Kidney (tissue), 14 donors: ENCODE measurements around the gene MATN1. TPM values are rescaled to one million over a fixed set of nuclear protein-coding genes. Genes with fewer than 3 reads are reported as not detected.
A peak's percentile ranks its signal among the peaks of the same experiment; 100 is the strongest.

ENCODE experiments used
- DNase-seq, 5 donors: peaks; one replicate each; pipeline ENCODE4 v3.0.0-alpha.2; 2013 to 2020
- FAIRE-seq: peaks from 2 replicates; lab custom pipeline; 2012; peaks lifted over from hg19 to GRCh38; lab: Jason Lieb, UNC
- H3K27ac ChIP-seq, 2 donors: one replicate each; pipeline ENCODE4 v1.7.0; 2013; ENCODE audit warnings: low read depth in 2 of 2, low read length in 2 of 2, inconsistent platforms in 1 of 2
- H3K27me3 ChIP-seq: one replicate; pipeline ENCODE4 v1.7.1; 2013; ENCODE audit warnings: low read length, inconsistent platforms; ENCODE audit not compliant: control insufficient read depth, insufficient read depth
- H3K36me3 ChIP-seq, 3 donors: one replicate each; pipeline versions ENCODE4 v1.7.0 to v1.7.1; 2013; ENCODE audit warnings: low read length in 3 of 3, control low read depth in 1 of 3, inconsistent platforms in 1 of 3; ENCODE audit not compliant: insufficient read depth in 3 of 3, control insufficient read depth in 2 of 3
- H3K4me1 ChIP-seq, 3 donors: one replicate each; pipeline versions ENCODE4 v1.7.0 to v1.7.1; 2013; ENCODE audit warnings: low read length in 3 of 3, inconsistent platforms in 1 of 3, low read depth in 1 of 3; ENCODE audit not compliant: control insufficient read depth in 2 of 3, insufficient read depth in 2 of 3
- H3K4me3 ChIP-seq, 3 donors: one replicate each; pipeline versions ENCODE4 v1.7.0 to v1.8.1; 2013; ENCODE audit warnings: low read length in 3 of 3, control low read depth in 1 of 3, inconsistent platforms in 1 of 3
- H3K9ac ChIP-seq, 3 donors: one replicate each; pipeline versions ENCODE4 v1.7.0 to v1.7.1; 2013; ENCODE audit warnings: low read length in 3 of 3, control low read depth in 1 of 3, inconsistent platforms in 1 of 3
- H3K9me3 ChIP-seq, 3 donors: one replicate each; pipeline versions ENCODE4 v1.7.0 to v1.7.1; 2013; ENCODE audit warnings: low read length in 3 of 3, control low read depth in 1 of 3, inconsistent platforms in 1 of 3; ENCODE audit not compliant: control insufficient read depth in 2 of 3, insufficient read depth in 1 of 3
- CTCF ChIP-seq: IDR thresholded peaks from 3 replicates; pipeline ENCODE4 v1.5.1; 2012; ENCODE audit warnings: mild to moderate bottlenecking, moderate library complexity, borderline replicate concordance; ENCODE audit not compliant: insufficient read depth; ENCODE audit errors: extremely low read depth
- intact Hi-C: fragments of 100-400 bp; cut with DNase I; formaldehyde crosslinking; loops from one replicate; pipeline ENCODE4 v1.11.1; 2022
- polyA plus RNA-seq: library from polyadenylated mRNA; stranded (reverse); fragments of 350-450 nt; fragmentation: Illumina TruSeq; extraction: RNeasy Lipid Tissue Mini Kit (QIAGEN cat#74804); gene quantifications from one replicate; pipeline ENCODE4 v1.2.3, GENCODE V29; 2014; ENCODE audit warnings: low read depth, low replicate concordance; ENCODE audit not compliant: insufficient read depth
- total RNA-seq: library from RNA; stranded (reverse); fragmentation: NEBNext Ultra II Directional; extraction: Animal tissue kit (Norgen Biotek cat#: 25700); gene quantifications from one replicate; pipeline ENCODE4 v1.2.1, GENCODE V29; 2021
- donor health status: control.
- donor health status: control.
- donor health status: control.
- donor health status: control.
- donor health status: control.
- donor health status: DM: yes; HTN: yes; CAD: no.
- donor health status: Normal renal cell carcinoma (clear cell type).

Gene MATN1
- total and polyA plus RNA-seq, 2 donors from 2014 or later = 0.13 TPM; not detected in 1

DNA sequence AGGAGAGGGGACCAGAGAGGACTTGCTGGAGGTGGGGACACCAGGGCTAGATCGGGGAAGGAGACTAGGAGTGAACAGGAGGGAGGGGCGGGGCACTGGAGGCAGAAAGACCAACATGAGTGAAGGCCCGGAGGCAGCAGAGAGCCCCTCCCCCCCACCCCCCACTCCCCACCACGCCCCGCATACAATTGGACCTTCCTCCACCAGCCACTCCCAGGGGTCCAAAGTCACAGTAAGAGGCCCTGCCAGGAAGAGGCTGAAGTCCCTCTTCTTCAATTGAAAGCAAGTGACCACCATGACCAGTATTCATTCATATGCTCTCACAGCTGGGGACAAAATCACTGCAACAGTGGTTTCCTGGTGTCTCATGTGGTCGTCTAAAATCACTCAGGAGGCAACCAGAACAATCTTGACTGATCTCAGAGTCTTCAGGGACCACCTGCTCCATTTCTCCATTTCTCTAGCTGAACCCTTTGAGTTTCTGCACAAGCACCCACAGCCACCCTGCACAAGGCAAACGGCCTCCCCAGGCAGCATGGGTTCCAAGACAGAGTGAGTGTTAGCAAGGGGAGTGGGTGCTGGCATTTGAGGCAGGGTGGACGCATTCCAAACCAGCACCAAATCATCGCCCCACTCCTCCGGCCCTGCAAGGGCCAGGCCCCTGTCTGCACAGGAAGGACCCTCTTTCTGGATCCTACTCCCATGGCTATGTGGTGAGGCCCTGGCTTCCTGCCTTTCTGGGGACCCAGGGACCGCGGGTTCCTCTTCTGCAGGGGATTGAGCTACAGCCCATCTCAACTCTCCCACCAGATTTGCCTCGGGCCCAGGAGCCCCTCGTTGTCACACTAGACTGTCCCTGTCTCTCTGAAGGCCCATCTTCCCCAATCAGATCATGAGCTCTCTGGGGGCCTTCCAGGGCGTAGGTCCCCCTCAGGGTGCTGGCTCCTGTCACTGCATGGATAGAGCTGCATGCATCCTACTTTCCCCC is 17.2 kb upstream of the MATN1 start:
- Histone ChIP-seq H3K4me1 (no peaks in the 10 kb centered on the region), H3K27ac (no peak overlapping the region), H3K36me3 (no peaks in the 10 kb centered on the region), H3K9ac (no peak overlapping the region), H3K27me3 (no peaks in the 10 kb centered on the region), H3K4me3 (no peak overlapping the region), H3K9me3 (no peaks in the 10 kb centered on the region)
- no peak for TF ChIP-seq CTCF
- intact Hi-C loops = no loop called here
- FAIRE-seq (no peak), DNase-seq (peak in 1 of 5 donors; percentile 73)

DNA sequence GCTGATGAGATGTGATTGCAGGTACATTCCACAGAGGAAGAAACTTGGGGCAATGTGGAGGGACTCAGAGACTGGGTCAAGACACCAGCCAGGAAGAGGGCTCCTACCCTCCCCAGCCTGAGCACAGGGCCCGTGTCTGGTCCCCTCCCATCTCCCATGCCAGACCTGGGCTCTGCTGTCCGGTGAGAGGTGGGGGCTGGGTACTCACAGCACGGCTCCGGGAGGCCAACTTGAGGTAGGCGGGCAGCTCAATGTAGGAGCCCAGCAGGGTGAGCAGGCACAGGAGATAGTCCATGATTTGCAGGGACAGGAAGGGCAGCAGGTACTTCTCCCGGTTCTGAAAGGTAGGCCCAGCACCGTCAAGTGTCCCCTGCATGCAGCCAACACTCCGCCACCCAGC is 16.2 kb upstream of the MATN1 start:
- Histone ChIP-seq H3K27me3 (no peaks in the 10 kb centered on the region), H3K4me3 (no peak overlapping the region), H3K9ac (no peak overlapping the region), H3K9me3 (no peaks in the 10 kb centered on the region), H3K4me1 (no peaks in the 10 kb centered on the region), H3K36me3 (no peaks in the 10 kb centered on the region), H3K27ac (no peak overlapping the region)
- intact Hi-C loops = no loop called here
- FAIRE-seq (no peak), DNase-seq (peak in 1 of 5 donors; percentile 61)
- no peak for TF ChIP-seq CTCF

- intact Hi-C loops = no loop called here
- Histone ChIP-seq H3K4me3 (no peak overlapping the region), H3K27ac (no peak overlapping the region), H3K9ac (no peak overlapping the region), H3K36me3 (no peaks in the 10 kb centered on the region), H3K9me3 (no peaks in the 10 kb centered on the region), H3K27me3 (no peaks in the 10 kb centered on the region), H3K4me1 (no peaks in the 10 kb centered on the region)
- no peak for TF ChIP-seq CTCF
- FAIRE-seq = no peak
- DNase-seq = peak in 1 of 5 donors; percentile 24
These were observed 15.6 kb upstream of the MATN1 start for GRCh38 chr1:30738715-30739559.
